Heart right ventricle (tissue), 16 donors: ENCODE results near the gene ARMC9. TPM values are rescaled to one million over a fixed set of nuclear protein-coding genes. Genes with fewer than 3 reads are reported as not detected.

Source experiments
- ATAC-seq, 8 donors: fragments of 200-7000 bp; cut with Tn5 transposase; one replicate each; pipeline ENCODE4 v1.9.1; 2020; ENCODE audit warnings: mild to moderate bottlenecking in 8 of 8, moderate library complexity in 8 of 8, moderate number of reproducible peaks in 1 of 8
- DNase-seq, 2 donors: peaks; one replicate each; pipeline ENCODE4 v3.0.0-alpha.2; 2020
- H3K27ac ChIP-seq, 10 donors: fragments of 200-600 bp; sonication (generic) in 2 of 10; one replicate each; pipeline versions ENCODE4 v1.5.0 to v1.8.0; 2020 to 2022; ENCODE audit warnings: mild to moderate bottlenecking in 3 of 10
- H3K27me3 ChIP-seq, 7 donors: fragments of 200-600 bp; one replicate each; pipeline ENCODE4 v1.8.0; 2021 to 2022; ENCODE audit warnings: mild to moderate bottlenecking in 2 of 7
- H3K36me3 ChIP-seq, 9 donors: fragments of 200-600 bp; sonication (generic) in 1 of 9; one replicate each; pipeline versions ENCODE4 v1.5.0 to v1.8.0; 2020 to 2022; ENCODE audit warnings: mild to moderate bottlenecking in 2 of 9
- H3K4me1 ChIP-seq, 9 donors: fragments of 200-600 bp; sonication (generic) in 1 of 9; one replicate each; pipeline versions ENCODE4 v1.5.0 to v1.8.0; 2020 to 2022; ENCODE audit warnings: mild to moderate bottlenecking in 4 of 9
- H3K4me3 ChIP-seq, 10 donors: fragments of 200-600 bp; sonication (generic) in 2 of 10; one replicate each; pipeline versions ENCODE4 v1.5.0 to v1.8.0; 2020 to 2022; ENCODE audit warnings: mild to moderate bottlenecking in 7 of 10, moderate library complexity in 2 of 10
- H3K9me3 ChIP-seq, 11 donors: fragments of 200-600 bp in 10 of 11; sonication (generic) in 2 of 11; one replicate each; pipeline versions ENCODE4 v1.5.0 to v1.8.0; 2013 to 2022; ENCODE audit warnings: mild to moderate bottlenecking in 2 of 11, control low read depth in 1 of 11, moderate library complexity in 1 of 11
- WGBS, 2 donors: extraction: QIAGEN DNeasy Blood & Tissue Kit; methylation state at CpG; one replicate each; pipeline ENCODE4 v1.1.7; 2013; ENCODE audit warnings: inconsistent platforms in 1 of 2; 5-methylcytosine and 5-hydroxymethylcytosine counted together
- intact Hi-C, 10 donors: fragments of 100-400 bp; cut with DNase I; formaldehyde crosslinking; loops; one replicate each; pipeline versions ENCODE4 v1.11.1 to v1.14.2; 2022
- polyA plus RNA-seq, 2 donors: library from polyadenylated mRNA; stranded (reverse); fragments of 200-250 nt; gene quantifications; one replicate each; pipeline ENCODE4 v1.2.3, GENCODE V29; 2013
- total RNA-seq, 10 donors: library from RNA; stranded (reverse); fragmentation: NEBNext Ultra II Directional in 3 of 10; extraction: Animal tissue kit (Norgen Biotek cat#: 25700) in 3 of 10; gene quantifications; one replicate each; pipeline versions ENCODE4 v1.2.1 to v1.2.4, GENCODE V29; 2021 to 2023
- TF ChIP-seq, protein P1 (sequence below), 9 donors: fragments of 200-600 bp; sonication (generic) in 2 of 9; IDR thresholded peaks; one replicate each; pipeline versions ENCODE4 v1.5.0 to v1.8.0; 2021 to 2022; ENCODE audit warnings: antibody characterized with exemption in 9 of 9, mild to moderate bottlenecking in 5 of 9, moderate library complexity in 1 of 9
- donor health status: Arrhythmogenic right ventricular cardiomyopathy.
- donor health status: ischemic (EF 13 %, LVEDD 7.1; RV severe dilation, severe dysfunction).
- donor health status: healthy with polysubstance abuse.
- donor health status: DM: no; HTN: yes; CAD: no.
- donor health status: DM: no; HTN: no; CAD: no.
- donor health status: ischemic (EF 25% LVEDD 6.9; RV normal size, moderate dysfunction).
- donor health status: ischemic (EF 25% LVEDD 5.7; RV mildly dilated, moderate dysfunction).
- donor health status: healthy.
- donor health status: DM: yes; HTN: yes; CAD: no.
- donor health status: Ischemic cardiomyopathy.
- donor health status: ischemic (EF 35%, LVEDD 5.7; RV mildly dilated, moderate dysfunction).
- donor health status: nonischemic (EF 11% LVEDD 7.7; RV severe dilation, severe dysfunction).
- donor health status: DM: yes; HTN: yes; CAD: no.
- donor health status: PGD.
- donor health status: ischemic (EF 29% LVEDD 5.4; RV normal size, mild dysfunction).
- donor health status: nonischemic (EF 23%, LVEDD 6.1; RV moderate dilation, normal function).

Gene ARMC9
- total and polyA plus RNA-seq, 12 donors, result 1.6 to 6.8 (median 2.3) TPM

DNA sequence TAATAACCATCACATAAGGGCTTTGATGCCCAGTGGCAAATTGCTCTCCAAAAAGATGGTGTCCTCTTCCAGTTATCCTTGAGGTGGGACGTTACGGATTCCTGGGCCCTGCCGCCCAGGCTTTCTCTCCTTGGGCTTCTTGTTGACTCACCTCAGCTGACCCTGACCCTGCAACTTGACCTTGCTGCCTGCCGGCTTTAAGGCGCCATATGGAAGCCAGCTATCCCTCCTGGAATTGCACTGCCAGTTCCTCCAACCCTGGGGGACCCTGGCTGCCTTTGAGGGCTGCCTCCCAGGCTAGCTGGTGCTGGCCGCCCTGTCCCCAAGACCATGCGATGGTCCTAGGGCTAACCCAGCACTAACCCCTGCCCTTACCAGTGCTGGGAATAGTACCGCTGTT, 168.7 kb downstream of the ARMC9 start:
- TF ChIP-seq, protein P1, sequence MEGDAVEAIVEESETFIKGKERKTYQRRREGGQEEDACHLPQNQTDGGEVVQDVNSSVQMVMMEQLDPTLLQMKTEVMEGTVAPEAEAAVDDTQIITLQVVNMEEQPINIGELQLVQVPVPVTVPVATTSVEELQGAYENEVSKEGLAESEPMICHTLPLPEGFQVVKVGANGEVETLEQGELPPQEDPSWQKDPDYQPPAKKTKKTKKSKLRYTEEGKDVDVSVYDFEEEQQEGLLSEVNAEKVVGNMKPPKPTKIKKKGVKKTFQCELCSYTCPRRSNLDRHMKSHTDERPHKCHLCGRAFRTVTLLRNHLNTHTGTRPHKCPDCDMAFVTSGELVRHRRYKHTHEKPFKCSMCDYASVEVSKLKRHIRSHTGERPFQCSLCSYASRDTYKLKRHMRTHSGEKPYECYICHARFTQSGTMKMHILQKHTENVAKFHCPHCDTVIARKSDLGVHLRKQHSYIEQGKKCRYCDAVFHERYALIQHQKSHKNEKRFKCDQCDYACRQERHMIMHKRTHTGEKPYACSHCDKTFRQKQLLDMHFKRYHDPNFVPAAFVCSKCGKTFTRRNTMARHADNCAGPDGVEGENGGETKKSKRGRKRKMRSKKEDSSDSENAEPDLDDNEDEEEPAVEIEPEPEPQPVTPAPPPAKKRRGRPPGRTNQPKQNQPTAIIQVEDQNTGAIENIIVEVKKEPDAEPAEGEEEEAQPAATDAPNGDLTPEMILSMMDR (IDR thresholded peaks at IDR 0.05), result no peak
- peaks cover 0 to 23% (median 7%) of the 10 kb centered on the region in 9 donors for H3K4me1 ChIP-seq
- H3K36me3 ChIP-seq, result no peaks in the 10 kb centered on the region
- intact Hi-C loops, result no loop called here
- WGBS, 2 donors, result 94 to 99% methylated on average over 8 of the region's 8 CpGs
- no peak overlapping the region for H3K27ac ChIP-seq
- no peak overlapping the region for H3K4me3 ChIP-seq
- ATAC-seq (no peak), DNase-seq (no peak)
- H3K27me3 ChIP-seq, result no peaks in the 10 kb centered on the region
- no peaks in the 10 kb centered on the region for H3K9me3 ChIP-seq

DNA sequence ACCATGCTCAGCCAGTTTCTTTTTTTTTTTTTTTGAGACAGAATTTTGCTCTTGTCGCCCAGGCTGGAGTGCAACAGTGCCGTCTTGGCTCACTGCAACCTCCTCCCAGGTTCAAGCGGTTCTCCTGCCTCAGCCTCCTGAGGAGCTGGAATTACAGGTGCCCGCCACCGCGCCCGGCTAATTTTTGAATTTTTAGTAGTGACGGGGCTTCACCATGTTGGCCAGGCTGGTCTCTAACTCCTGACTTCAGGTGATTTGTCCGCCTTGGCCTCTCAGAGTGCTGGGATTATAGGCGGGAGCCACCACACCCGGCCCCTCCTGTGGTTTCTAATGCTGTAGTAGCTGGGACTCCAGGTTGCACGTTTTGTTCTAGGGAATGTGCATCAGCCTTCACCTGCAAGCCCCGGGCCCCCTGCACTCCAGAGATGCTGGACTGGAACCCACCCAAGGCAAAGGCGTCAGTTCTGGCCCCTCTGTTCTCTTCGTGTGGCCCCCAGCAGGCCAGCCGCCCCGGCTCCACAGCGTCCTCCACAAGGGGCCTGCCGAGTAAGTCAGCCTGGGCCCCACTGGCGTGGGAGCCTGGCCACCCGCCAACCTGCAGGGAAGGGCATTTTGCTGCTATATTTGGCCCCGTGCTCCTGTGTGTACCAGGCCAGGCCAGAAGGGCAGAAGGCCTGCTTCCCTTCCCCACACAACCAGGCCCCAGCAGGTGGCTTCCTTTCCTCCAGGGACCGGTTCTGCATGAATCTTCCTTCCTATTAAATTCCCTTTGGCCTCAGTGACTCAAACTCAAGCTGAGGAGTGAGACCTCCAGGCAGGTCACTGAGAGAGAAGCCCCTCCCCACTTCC, 171.4 kb downstream of the ARMC9 start:
- Histone ChIP-seq H3K27ac (peak overlapping the region in 8 of 10 donors; percentile 26 to 72 (median 62)), H3K9me3 (no peaks in the 10 kb centered on the region), H3K4me1 (peaks cover 0 to 16% (median 7%) of the 10 kb centered on the region in 9 donors), H3K4me3 (no peak overlapping the region), H3K27me3 (no peaks in the 10 kb centered on the region), H3K36me3 (no peaks in the 10 kb centered on the region)
- ATAC-seq, result peak; percentile 56 to 90 (median 86)
- peak; percentile 37 to 71 for DNase-seq
- TF ChIP-seq, protein P1 (IDR thresholded peaks at IDR 0.05), result peak in 1 of 9 donors; percentile 13
- intact Hi-C loops, result no loop called here
- WGBS, 2 donors, result 59 to 73% methylated on average over 23 of the region's 23 CpGs

DNA sequence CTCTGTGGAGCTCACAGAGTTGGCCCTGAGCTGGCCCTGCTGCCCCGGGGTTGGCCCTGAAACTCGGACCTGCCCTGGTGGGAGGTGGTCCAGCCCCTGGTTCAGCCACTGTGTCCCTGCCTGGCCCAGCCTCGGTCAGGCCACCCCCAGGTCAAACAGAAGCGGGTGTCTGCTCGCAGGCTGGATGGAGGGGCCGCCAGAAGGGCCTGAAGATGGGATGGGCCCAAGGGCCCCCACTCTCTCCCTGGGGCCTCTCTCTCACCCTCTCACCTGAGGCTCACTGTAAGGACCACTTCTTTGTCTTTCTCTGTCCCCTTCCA, 172.0 kb downstream of the ARMC9 start:
- Histone ChIP-seq H3K27ac (peak overlapping the region in 8 of 10 donors; percentile 26 to 72 (median 62)), H3K9me3 (no peaks in the 10 kb centered on the region), H3K36me3 (no peaks in the 10 kb centered on the region), H3K4me1 (peaks cover 0 to 10% (median 4%) of the 10 kb centered on the region in 9 donors), H3K4me3 (no peak overlapping the region), H3K27me3 (no peaks in the 10 kb centered on the region)
- intact Hi-C loops, result no loop called here
- DNase-seq, result no peak
- TF ChIP-seq, protein P1 (IDR thresholded peaks at IDR 0.05), result no peak
- ATAC-seq, result peak in 5 of 8 donors; percentile 10 to 40 (median 26)
- WGBS, 2 donors, result 67 to 81% methylated on average over 6 of the region's 6 CpGs

GRCh38 chr2:231370749-231371429, 172.5 kb downstream of the ARMC9 start:
- Histone ChIP-seq H3K4me3 (no peak overlapping the region), H3K27ac (peak overlapping the region in 5 of 10 donors; percentile 26 to 72 (median 58)), H3K36me3 (no peaks in the 10 kb centered on the region), H3K4me1 (peaks cover 0 to 10% (median 4%) of the 10 kb centered on the region in 9 donors), H3K9me3 (no peaks in the 10 kb centered on the region), H3K27me3 (no peaks in the 10 kb centered on the region)
- DNase-seq, result no peak
- ATAC-seq, result peak; percentile 20 to 55 (median 36)
- intact Hi-C loops, result no loop called here
- TF ChIP-seq, protein P1 (IDR thresholded peaks at IDR 0.05), result no peak
- WGBS, 2 donors, result 75 to 82% methylated on average over 21 of the region's 21 CpGs
